SK-N-SH (cell line): ENCODE data around the gene ST3GAL2. TPM values are rescaled to one million over a fixed set of nuclear protein-coding genes. Genes with fewer than 3 reads are reported as not detected.

ENCODE experiments used
- CTCF ChIA-PET: fragments of 300-600, 350-600 bp; formaldehyde crosslinking; extraction: SDS; loops from one replicate; lab custom pipeline; 2021; lab: Yijun Ruan, JAX
- POLR2A ChIA-PET: fragments of 350-600 bp; sonication (Branson Sonifier 250); formaldehyde crosslinking; extraction: SDS; loops from one replicate; lab custom pipeline; 2020; ENCODE audit warnings: antibody characterized with exemption, inconsistent platforms; lab: Yijun Ruan, JAX
- DNase-seq: peaks from one replicate; pipeline ENCODE4 v3.0.0; 2012
- H2AFZ ChIP-seq: fragments of 200-600 bp; sonication (generic); 2 replicates; pipeline ENCODE4 v1.8.1; 2016; ENCODE audit warnings: antibody characterized with exemption, mild to moderate bottlenecking, low read depth
- H3F3A ChIP-seq: fragments of 200-600 bp; sonication (generic); replicated peaks from 2 replicates; pipeline ENCODE3; 2016; ENCODE audit warnings: antibody characterized with exemption, mild to moderate bottlenecking; ENCODE audit not compliant: insufficient read depth
- H3K27ac ChIP-seq, 2 experiments: fragments of 200-500 bp in 1 of 2; fragments of 200-600 bp in 1 of 2; sonication (Bioruptor generic) in 1 of 2; sonication (generic), shearing (Covaris generic) in 1 of 2; 2 replicates each; pipeline versions ENCODE4 v1.5.1 to v1.6.1; 2014 to 2016; ENCODE audit warnings: low read depth in 2 of 2, inconsistent platforms in 1 of 2, low read length in 1 of 2, mild to moderate bottlenecking in 1 of 2, mixed read lengths in 1 of 2
- H3K27me3 ChIP-seq: fragments of 200-600 bp; sonication (generic), shearing (Covaris generic); 2 replicates; pipeline ENCODE4 v1.6.1; 2016; ENCODE audit warnings: mixed run types; ENCODE audit not compliant: insufficient read depth
- H3K36me3 ChIP-seq, 2 experiments: fragments of 200-500 bp in 1 of 2; fragments of 200-600 bp in 1 of 2; sonication (Bioruptor generic) in 1 of 2; sonication (generic) in 1 of 2; replicated peaks in 1 of 2; 2 replicates each; pipeline versions ENCODE3 to v1.5.1; 2014 to 2016; ENCODE audit warnings: low read length in 1 of 2, mild to moderate bottlenecking in 1 of 2; ENCODE audit not compliant: insufficient read depth in 2 of 2, control insufficient read depth in 1 of 2
- H3K4me1 ChIP-seq, 2 experiments: fragments of 200-500 bp in 1 of 2; fragments of 200-600 bp in 1 of 2; sonication (Bioruptor generic) in 1 of 2; sonication (generic), shearing (Covaris generic) in 1 of 2; 2 replicates each; pipeline versions ENCODE4 v1.5.1 to v1.6.1; 2014 to 2016; ENCODE audit warnings: low read depth in 1 of 2, low read length in 1 of 2, mixed run types in 1 of 2; ENCODE audit not compliant: insufficient read depth in 2 of 2, control insufficient read depth in 1 of 2
- H3K4me2 ChIP-seq: fragments of 200-600 bp; sonication (generic), shearing (Covaris generic); 2 replicates; pipeline ENCODE4 v1.6.1; 2017; ENCODE audit warnings: mixed run types
- H3K4me3 ChIP-seq, 2 experiments: fragments of 200-500 bp in 1 of 2; fragments of 200-600 bp in 1 of 2; sonication (Bioruptor generic) in 1 of 2; sonication (generic), shearing (Covaris generic) in 1 of 2; 2 replicates each; pipeline versions ENCODE4 v1.5.1 to v1.8.1; 2014 to 2016; ENCODE audit warnings: low read depth in 2 of 2, inconsistent platforms in 1 of 2, low read length in 1 of 2, mild to moderate bottlenecking in 1 of 2, mixed read lengths in 1 of 2, moderate library complexity in 1 of 2
- H3K79me2 ChIP-seq: fragments of 200-600 bp; sonication (generic); 2 replicates; pipeline ENCODE4 v1.8.1; 2017; ENCODE audit warnings: mild to moderate bottlenecking; ENCODE audit not compliant: insufficient read depth
- H3K9ac ChIP-seq: fragments of 200-600 bp; sonication (generic); 2 replicates; pipeline ENCODE4 v1.6.1; 2017; ENCODE audit warnings: mixed run types
- H3K9me2 ChIP-seq: fragments of 200-600 bp; sonication (generic); 2 replicates; pipeline ENCODE4 v1.6.1; 2017; ENCODE audit warnings: mixed run types
- H3K9me3 ChIP-seq: fragments of 200-600 bp; sonication (generic); 2 replicates; pipeline ENCODE4 v1.6.1; 2017; ENCODE audit warnings: mixed run types, mild to moderate bottlenecking, moderate library complexity
- H4K20me1 ChIP-seq: fragments of 200-600 bp; sonication (generic); 2 replicates; pipeline ENCODE4 v1.6.1; 2017; ENCODE audit warnings: mild to moderate bottlenecking, mixed run types; ENCODE audit not compliant: insufficient read depth
- CHD2 ChIP-seq: fragments of 150-350 bp; IDR thresholded peaks from 2 replicates; pipeline ENCODE4 v1.6.1; 2018; ENCODE audit warnings: low read length; ENCODE audit not compliant: partially characterized antibody
- CTCF ChIP-seq: fragments of 200-600 bp; sonication (generic); IDR thresholded peaks from 2 replicates; pipeline ENCODE4 v1.6.1; 2017; ENCODE audit warnings: antibody characterized with exemption, mild to moderate bottlenecking, moderate library complexity
- EP300 ChIP-seq, 2 experiments: IDR thresholded peaks; 2 replicates each; pipeline versions ENCODE4 v1.4.0 to v1.6.1; 2012; ENCODE audit warnings: borderline replicate concordance in 1 of 2, low read depth in 1 of 2, low read length in 1 of 2
- FOSL2 ChIP-seq: IDR thresholded peaks from 2 replicates; pipeline ENCODE4 v1.4.0; 2012; ENCODE audit warnings: low read depth, mild to moderate bottlenecking, moderate library complexity, borderline replicate concordance
- FOXM1 ChIP-seq: IDR thresholded peaks from 2 replicates; pipeline ENCODE4 v1.4.0; 2012; ENCODE audit warnings: low read depth, mild to moderate bottlenecking
- GABPA ChIP-seq: IDR thresholded peaks from 2 replicates; pipeline ENCODE4 v1.4.0; 2012; ENCODE audit warnings: low read depth, mild to moderate bottlenecking
- GATA2 ChIP-seq: sonication (generic); formaldehyde crosslinking; IDR thresholded peaks from 2 replicates; pipeline ENCODE4 v1.5.0; 2020; ENCODE audit warnings: mild to moderate bottlenecking, missing genetic modification reagents
- IRF3 ChIP-seq: fragments of 150-350 bp; IDR thresholded peaks from 2 replicates; pipeline ENCODE4 v1.6.1; 2016; ENCODE audit warnings: mild to moderate bottlenecking, low read depth, low read length
- NRF1 ChIP-seq: IDR thresholded peaks from 2 replicates; pipeline ENCODE4 v1.6.1; 2012; ENCODE audit warnings: low read depth, mild to moderate bottlenecking, low read length
- POLR2AphosphoS5 ChIP-seq: IDR thresholded peaks from 2 replicates; pipeline ENCODE4 v1.6.1; 2012; ENCODE audit warnings: low read depth, low read length
- RCOR1 ChIP-seq: fragments of 150-350 bp; IDR thresholded peaks from 2 replicates; pipeline ENCODE4 v1.6.1; 2017; ENCODE audit warnings: antibody characterized with exemption, low read length
- SIN3A ChIP-seq: IDR thresholded peaks from 2 replicates; pipeline ENCODE4 v1.6.1; 2012; ENCODE audit warnings: low read depth, mild to moderate bottlenecking, low read length, moderate library complexity, borderline replicate concordance
- TAF1 ChIP-seq: IDR thresholded peaks from 2 replicates; pipeline ENCODE4 v1.6.1; 2012; ENCODE audit warnings: low read depth, mild to moderate bottlenecking, low read length, moderate library complexity, borderline replicate concordance
- TEAD4 ChIP-seq: IDR thresholded peaks from 2 replicates; pipeline ENCODE4 v1.4.0; 2012; ENCODE audit warnings: mild to moderate bottlenecking, borderline replicate concordance; ENCODE audit not compliant: insufficient read depth
- USF1 ChIP-seq: IDR thresholded peaks from 2 replicates; pipeline ENCODE4 v1.4.0; 2012; ENCODE audit warnings: low read depth, borderline replicate concordance
- WGBS: methylation state at CpG from one replicate; pipeline ENCODE4 v1.1.6; 2017; ENCODE audit warnings: low lambda C conversion rate; 5-methylcytosine and 5-hydroxymethylcytosine counted together
- polyA plus RNA-seq, 3 experiments: library from polyadenylated mRNA; depleted of rRNA; stranded (reverse); fragments of >200 nt; gene quantifications; 2 replicates each; pipeline ENCODE4 v1.2.3, GENCODE V29; 2012
- TF ChIP-seq, protein P1 (sequence below): IDR thresholded peaks from 2 replicates; pipeline ENCODE4 v1.4.0; 2012; ENCODE audit warnings: low read depth
- TF ChIP-seq, protein P2 (sequence below): fragments of 150-350 bp; IDR thresholded peaks from 2 replicates; pipeline ENCODE4 v1.6.1; 2017; ENCODE audit warnings: antibody characterized with exemption, low read length, low read depth, borderline replicate concordance
- TF ChIP-seq, protein P3 (sequence below): IDR thresholded peaks from 2 replicates; pipeline ENCODE4 v1.6.1; 2012; ENCODE audit warnings: mild to moderate bottlenecking, low read depth, low read length, moderate library complexity
- TF ChIP-seq, protein P4 (sequence below): IDR thresholded peaks from 2 replicates; pipeline ENCODE4; 2012

ST3GAL2 gene
- polyA plus RNA-seq, 1 of the 3 experiments (the other 2 are of a cell fraction): 19.9 TPM

DNA sequence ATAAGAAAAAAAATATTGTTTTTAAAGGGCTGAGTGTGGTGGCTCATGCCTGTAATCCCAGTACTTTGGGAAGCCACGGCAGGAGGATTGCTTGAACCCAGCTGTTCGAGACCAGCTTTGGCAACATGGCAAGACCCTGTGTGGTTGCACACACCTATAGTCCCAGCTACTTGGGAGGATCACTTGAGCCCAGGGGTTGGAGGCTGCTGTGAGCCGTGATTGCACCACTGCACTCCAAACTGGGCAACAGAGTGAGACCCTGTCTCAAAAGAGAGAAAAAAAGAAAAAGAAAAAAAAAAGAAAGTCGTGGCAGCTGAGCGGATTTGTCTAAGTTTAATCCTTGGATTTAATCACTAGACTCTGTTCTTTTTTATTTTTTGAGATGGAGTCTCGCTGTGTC, 9.2 kb upstream of the ST3GAL2 start (continued):
- no peak for TF ChIP-seq USF1
- TF ChIP-seq SIN3A: no peak
- TF ChIP-seq, protein P1, sequence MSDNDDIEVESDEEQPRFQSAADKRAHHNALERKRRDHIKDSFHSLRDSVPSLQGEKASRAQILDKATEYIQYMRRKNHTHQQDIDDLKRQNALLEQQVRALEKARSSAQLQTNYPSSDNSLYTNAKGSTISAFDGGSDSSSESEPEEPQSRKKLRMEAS: no peak
- no peak for TF ChIP-seq GABPA
- no peak for TF ChIP-seq GATA2 (CRISPR knock-in tag)
- TF ChIP-seq, all 33 proteins: peak for 0

- Histone ChIP-seq H3K4me3 (no peak overlapping the region), H3K27me3 (no peaks in the 10 kb centered on the region), H3K4me1 (peaks cover 0 to 7% of the 10 kb centered on the region in 2 experiments; a peak in 1 of 4 replicates), H3K4me2 (no peak overlapping the region), H4K20me1 (no peaks in the 10 kb centered on the region), H3F3A (no peaks in the 10 kb centered on the region), H3K36me3 (no peaks in the 10 kb centered on the region), H3K9me3 (no peaks in the 10 kb centered on the region), H2AFZ (no peak overlapping the region), H3K27ac (no peak overlapping the region), H3K9ac (no peak overlapping the region), H3K79me2 (no peaks in the 10 kb centered on the region), H3K9me2 (no peaks in the 10 kb centered on the region)
- ChIA-PET CTCF (interaction anchor here (0.9 kb wide), 1 partner anchor 50 kb away, joined by 4 read pairs; no protein-coding TSS in a partner anchor), POLR2A (no interaction called here)
- 95% methylated on average over 4 of the region's 4 CpGs for WGBS
- DNase-seq: no peak
- TF ChIP-seq POLR2AphosphoS5: no peak
- TF ChIP-seq EP300 (IDR thresholded peaks at IDR 0.05; ENCODE audit: borderline replicate concordance in 1 of 2, low read depth in 1 of 2, low read length in 1 of 2): no peak
- TF ChIP-seq RCOR1: no peak
- no peak for TF ChIP-seq TEAD4
- TF ChIP-seq GATA2 (CRISPR knock-in tag): no peak
- TF ChIP-seq, protein P2, sequence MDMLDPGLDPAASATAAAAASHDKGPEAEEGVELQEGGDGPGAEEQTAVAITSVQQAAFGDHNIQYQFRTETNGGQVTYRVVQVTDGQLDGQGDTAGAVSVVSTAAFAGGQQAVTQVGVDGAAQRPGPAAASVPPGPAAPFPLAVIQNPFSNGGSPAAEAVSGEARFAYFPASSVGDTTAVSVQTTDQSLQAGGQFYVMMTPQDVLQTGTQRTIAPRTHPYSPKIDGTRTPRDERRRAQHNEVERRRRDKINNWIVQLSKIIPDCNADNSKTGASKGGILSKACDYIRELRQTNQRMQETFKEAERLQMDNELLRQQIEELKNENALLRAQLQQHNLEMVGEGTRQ: no peak
- no peak for TF ChIP-seq TAF1
- TF ChIP-seq, protein P3, sequence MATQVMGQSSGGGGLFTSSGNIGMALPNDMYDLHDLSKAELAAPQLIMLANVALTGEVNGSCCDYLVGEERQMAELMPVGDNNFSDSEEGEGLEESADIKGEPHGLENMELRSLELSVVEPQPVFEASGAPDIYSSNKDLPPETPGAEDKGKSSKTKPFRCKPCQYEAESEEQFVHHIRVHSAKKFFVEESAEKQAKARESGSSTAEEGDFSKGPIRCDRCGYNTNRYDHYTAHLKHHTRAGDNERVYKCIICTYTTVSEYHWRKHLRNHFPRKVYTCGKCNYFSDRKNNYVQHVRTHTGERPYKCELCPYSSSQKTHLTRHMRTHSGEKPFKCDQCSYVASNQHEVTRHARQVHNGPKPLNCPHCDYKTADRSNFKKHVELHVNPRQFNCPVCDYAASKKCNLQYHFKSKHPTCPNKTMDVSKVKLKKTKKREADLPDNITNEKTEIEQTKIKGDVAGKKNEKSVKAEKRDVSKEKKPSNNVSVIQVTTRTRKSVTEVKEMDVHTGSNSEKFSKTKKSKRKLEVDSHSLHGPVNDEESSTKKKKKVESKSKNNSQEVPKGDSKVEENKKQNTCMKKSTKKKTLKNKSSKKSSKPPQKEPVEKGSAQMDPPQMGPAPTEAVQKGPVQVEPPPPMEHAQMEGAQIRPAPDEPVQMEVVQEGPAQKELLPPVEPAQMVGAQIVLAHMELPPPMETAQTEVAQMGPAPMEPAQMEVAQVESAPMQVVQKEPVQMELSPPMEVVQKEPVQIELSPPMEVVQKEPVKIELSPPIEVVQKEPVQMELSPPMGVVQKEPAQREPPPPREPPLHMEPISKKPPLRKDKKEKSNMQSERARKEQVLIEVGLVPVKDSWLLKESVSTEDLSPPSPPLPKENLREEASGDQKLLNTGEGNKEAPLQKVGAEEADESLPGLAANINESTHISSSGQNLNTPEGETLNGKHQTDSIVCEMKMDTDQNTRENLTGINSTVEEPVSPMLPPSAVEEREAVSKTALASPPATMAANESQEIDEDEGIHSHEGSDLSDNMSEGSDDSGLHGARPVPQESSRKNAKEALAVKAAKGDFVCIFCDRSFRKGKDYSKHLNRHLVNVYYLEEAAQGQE: no peak
- TF ChIP-seq CTCF: no peak
- TF ChIP-seq, protein P4, sequence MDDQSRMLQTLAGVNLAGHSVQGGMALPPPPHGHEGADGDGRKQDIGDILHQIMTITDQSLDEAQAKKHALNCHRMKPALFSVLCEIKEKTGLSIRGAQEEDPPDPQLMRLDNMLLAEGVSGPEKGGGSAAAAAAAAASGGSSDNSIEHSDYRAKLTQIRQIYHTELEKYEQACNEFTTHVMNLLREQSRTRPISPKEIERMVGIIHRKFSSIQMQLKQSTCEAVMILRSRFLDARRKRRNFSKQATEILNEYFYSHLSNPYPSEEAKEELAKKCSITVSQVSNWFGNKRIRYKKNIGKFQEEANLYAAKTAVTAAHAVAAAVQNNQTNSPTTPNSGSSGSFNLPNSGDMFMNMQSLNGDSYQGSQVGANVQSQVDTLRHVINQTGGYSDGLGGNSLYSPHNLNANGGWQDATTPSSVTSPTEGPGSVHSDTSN: no peak
- TF ChIP-seq FOXM1: no peak
- no peak for TF ChIP-seq CHD2
- no peak for TF ChIP-seq IRF3
- TF ChIP-seq, protein P1: no peak
- TF ChIP-seq NRF1: no peak
- TF ChIP-seq FOSL2: no peak
Measured at GRCh38 chr16:70444249-70445063, 5.6 kb upstream of the ST3GAL2 start.
